H9 (cell line): ENCODE data around the gene JSRP1. TPM values are rescaled to one million over a fixed set of nuclear protein-coding genes. Genes with fewer than 3 reads are reported as not detected.

Experiments used
- DNase-seq: peaks from one replicate; pipeline ENCODE4 v3.0.0-alpha.2; 2017
- H2AFZ ChIP-seq: one replicate; pipeline ENCODE4 v1.6.1; 2013; ENCODE audit warnings: mild to moderate bottlenecking, low read length, control low read depth, moderate library complexity
- H2AK5ac ChIP-seq: 2 replicates; pipeline ENCODE4 v1.6.1; 2013; ENCODE audit warnings: low read length, control low read depth, mixed read lengths; ENCODE audit not compliant: insufficient read length
- H2BK120ac ChIP-seq: one replicate; pipeline ENCODE4 v1.6.1; 2013; ENCODE audit warnings: low read depth, mild to moderate bottlenecking, low read length, control low read depth, inconsistent platforms; ENCODE audit not compliant: poor library complexity, severe bottlenecking
- H2BK12ac ChIP-seq: 2 replicates; pipeline ENCODE4 v1.6.1; 2013; ENCODE audit warnings: low read length, control low read depth, mixed read lengths, low read depth; ENCODE audit not compliant: insufficient read length
- H2BK15ac ChIP-seq: 2 replicates; pipeline ENCODE4 v1.6.1; 2013; ENCODE audit warnings: low read depth, low read length, control low read depth
- H2BK20ac ChIP-seq: one replicate; pipeline ENCODE4 v1.6.1; 2013; ENCODE audit warnings: low read depth, mild to moderate bottlenecking, low read length, control low read depth, inconsistent platforms; ENCODE audit not compliant: poor library complexity, severe bottlenecking
- H2BK5ac ChIP-seq: 2 replicates; pipeline ENCODE4 v1.6.1; 2013; ENCODE audit warnings: low read length, control low read depth, mixed read lengths; ENCODE audit not compliant: insufficient read length
- H3K14ac ChIP-seq: 2 replicates; pipeline ENCODE4 v1.6.1; 2013; ENCODE audit warnings: low read length, control low read depth; ENCODE audit not compliant: insufficient read depth
- H3K18ac ChIP-seq: 2 replicates; pipeline ENCODE4 v1.6.1; 2013; ENCODE audit warnings: low read depth, mild to moderate bottlenecking, mixed read lengths, low read length, control low read depth; ENCODE audit not compliant: insufficient read length
- H3K23ac ChIP-seq: 2 replicates; pipeline ENCODE4 v1.6.1; 2013; ENCODE audit warnings: low read length, control low read depth, mixed read lengths, low read depth; ENCODE audit not compliant: insufficient read length
- H3K23me2 ChIP-seq: 2 replicates; pipeline ENCODE4 v1.6.1; 2013; ENCODE audit warnings: low read depth, mild to moderate bottlenecking, mixed read lengths, low read length, control low read depth; ENCODE audit not compliant: insufficient read length, poor library complexity, severe bottlenecking
- H3K27ac ChIP-seq: 2 replicates; pipeline ENCODE4 v1.5.1; 2013; ENCODE audit warnings: low read length, control low read depth, mixed read lengths, low read depth; ENCODE audit not compliant: insufficient read length
- H3K27me3 ChIP-seq: 2 replicates; pipeline ENCODE4 v1.6.1; 2013; ENCODE audit warnings: low read length, control low read depth, inconsistent platforms; ENCODE audit not compliant: insufficient read depth
- H3K4ac ChIP-seq: 2 replicates; pipeline ENCODE4 v1.6.1; 2013; ENCODE audit warnings: low read depth, mild to moderate bottlenecking, control low read depth, inconsistent platforms, low read length, moderate library complexity
- H3K4me1 ChIP-seq: 2 replicates; pipeline ENCODE4 v1.6.1; 2013; ENCODE audit warnings: low read length, control low read depth, inconsistent platforms; ENCODE audit not compliant: insufficient read depth
- H3K4me2 ChIP-seq: 2 replicates; pipeline ENCODE4 v1.6.1; 2013; ENCODE audit warnings: low read length, control low read depth, mixed read lengths; ENCODE audit not compliant: insufficient read length, insufficient read depth
- H3K56ac ChIP-seq: 2 replicates; pipeline ENCODE4 v1.6.1; 2013; ENCODE audit warnings: low read depth, mild to moderate bottlenecking, mixed read lengths, low read length, control low read depth; ENCODE audit not compliant: insufficient read length
- H3K79me1 ChIP-seq: 2 replicates; pipeline ENCODE4 v1.6.1; 2013; ENCODE audit warnings: low read depth, mild to moderate bottlenecking, moderate library complexity, low read length, control low read depth, inconsistent platforms; ENCODE audit not compliant: insufficient read depth, poor library complexity, severe bottlenecking
- H3K79me2 ChIP-seq: 2 replicates; pipeline ENCODE4 v1.6.1; 2013; ENCODE audit warnings: low read length, control low read depth, inconsistent platforms; ENCODE audit not compliant: insufficient read depth
- H3K9ac ChIP-seq: 2 replicates; pipeline ENCODE4 v1.6.1; 2013; ENCODE audit warnings: low read length, control low read depth, mixed read lengths; ENCODE audit not compliant: insufficient read length; ENCODE audit errors: extremely low read depth
- H3K9me3 ChIP-seq: one replicate; pipeline ENCODE4 v1.6.1; 2013; ENCODE audit warnings: low read depth, low read length, inconsistent platforms; ENCODE audit not compliant: control insufficient read depth
- H3T11ph ChIP-seq: one replicate; pipeline ENCODE4 v1.6.1; 2013; ENCODE audit warnings: mild to moderate bottlenecking, low read length, control low read depth, inconsistent platforms
- H4K20me1 ChIP-seq: one replicate; pipeline ENCODE4 v1.6.1; 2013; ENCODE audit not compliant: control insufficient read depth, insufficient read length, insufficient read depth
- H4K5ac ChIP-seq: 2 replicates; pipeline ENCODE4 v1.6.1; 2013; ENCODE audit warnings: low read depth, mild to moderate bottlenecking, mixed read lengths, low read length, control low read depth; ENCODE audit not compliant: insufficient read length
- H4K8ac ChIP-seq: replicated peaks from 2 replicates; pipeline ENCODE4 v1.6.1; 2013; ENCODE audit warnings: low read length, control low read depth, mixed read lengths, low read depth; ENCODE audit not compliant: insufficient read length
- H4K91ac ChIP-seq: 2 replicates; pipeline ENCODE4 v1.6.1; 2013; ENCODE audit warnings: low read depth, mild to moderate bottlenecking, moderate library complexity, mixed read lengths, low read length, control low read depth; ENCODE audit not compliant: insufficient read length
- H3K27ac Mint-ChIP-seq, 3 experiments: 2 replicates in 2 of 3; 3 replicates in 1 of 3; pipeline ENCODE4 v1.8.0; 2020 to 2021; ENCODE audit warnings: mixed read lengths in 3 of 3, mild to moderate bottlenecking in 1 of 3, moderate library complexity in 1 of 3
- H3K27me3 Mint-ChIP-seq: 2 replicates; pipeline ENCODE4 v1.8.0; 2021; ENCODE audit warnings: low read depth, mild to moderate bottlenecking, moderate library complexity, mixed read lengths
- H3K36me3 Mint-ChIP-seq, 3 experiments: 2 replicates in 2 of 3; 3 replicates in 1 of 3; pipeline ENCODE4 v1.8.0; 2020 to 2021; ENCODE audit warnings: low read depth in 3 of 3, mixed read lengths in 3 of 3; ENCODE audit not compliant: insufficient read depth in 1 of 3
- H3K4me1 Mint-ChIP-seq, 2 experiments: 2 replicates each; pipeline ENCODE4 v1.8.0; 2020; ENCODE audit warnings: mixed read lengths in 2 of 2
- H3K4me3 Mint-ChIP-seq, 2 experiments: 2 replicates in 1 of 2; 3 replicates in 1 of 2; pipeline ENCODE4 v1.8.0; 2020 to 2021; ENCODE audit warnings: mild to moderate bottlenecking in 2 of 2, mixed read lengths in 2 of 2, moderate library complexity in 1 of 2
- H3K9me3 Mint-ChIP-seq, 2 experiments: 2 replicates in 1 of 2; 3 replicates in 1 of 2; pipeline ENCODE4 v1.8.0; 2020; ENCODE audit warnings: mild to moderate bottlenecking in 2 of 2, mixed read lengths in 2 of 2, moderate library complexity in 1 of 2
- CTCF ChIP-seq: fragments of 200-600 bp; sonication (generic); conservative IDR thresholded peaks from 3 replicates; pipeline ENCODE4 v1.8.0; 2021; ENCODE audit warnings: antibody characterized with exemption, mild to moderate bottlenecking
- WGBS: extraction: QIAGEN DNeasy Blood & Tissue Kit; methylation state at CpG from one replicate; pipeline ENCODE4 v1.1.7; 2013; ENCODE audit warnings: missing lambda C conversion rate, low lambda C conversion rate, mixed read lengths; ENCODE audit not compliant: insufficient read length; ENCODE audit errors: extremely low coverage; 5-methylcytosine and 5-hydroxymethylcytosine counted together
- total RNA-seq: library from RNA; stranded (reverse); gene quantifications from 2 replicates; pipeline ENCODE4 v1.2.1, GENCODE V29; 2021

The JSRP1 gene
- total RNA-seq, 1 experiment from 2014 or later = 0.90 TPM

GRCh38 chr19:2268480-2268830 lies 12.2 kb upstream of the JSRP1 start:
- Mint-ChIP-seq H3K27me3 (peaks cover 8% of the 10 kb centered on the region), H3K36me3 (peaks cover 10 to 28% (median 17%) of the 10 kb centered on the region in 3 experiments; a peak in 6 of 7 replicates), H3K27ac (no peak overlapping the region; a peak in 1 of 7 replicates), H3K4me3 (peak overlapping the region; percentile 91 to 97), H3K4me1 (peaks cover 11 to 24% of the 10 kb centered on the region in 2 experiments), H3K9me3 (no peaks in the 10 kb centered on the region; a peak in 2 of 5 replicates)
- Histone ChIP-seq H3K79me2 (peaks cover 24% of the 10 kb centered on the region; the same call in 1 of the 2 replicates), H3K27ac (no peak overlapping the region), H2AK5ac (no peak overlapping the region), H3K18ac (no peak overlapping the region), H4K91ac (no peak overlapping the region), H3K4me2 (no peak overlapping the region), H3K9me3 (no peaks in the 10 kb centered on the region), H2BK20ac (no peak overlapping the region), H3T11ph (no peak overlapping the region), H2AFZ (no peak overlapping the region), H2BK12ac (no peak overlapping the region), H3K79me1 (no peaks in the 10 kb centered on the region), H3K4ac (no peak overlapping the region), H4K20me1 (peaks cover 2% of the 10 kb centered on the region), H4K5ac (no peak overlapping the region), H3K9ac (no peak overlapping the region), H3K4me1 (0 out of 2 replicates have a peak, but pooled peaks cover 2% of the 10 kb centered on the region), H2BK15ac (no peak overlapping the region), H3K23me2 (peaks cover 4% of the 10 kb centered on the region), H4K8ac (no peak overlapping the region), H3K23ac (no peak overlapping the region), H3K56ac (no peak overlapping the region), H2BK120ac (no peak overlapping the region), H2BK5ac (no peak overlapping the region), H3K14ac (no peak overlapping the region), H3K27me3 (no peaks in the 10 kb centered on the region)
- WGBS = no CpG with 5 or more reads among the region's 4 CpGs
- DNase-seq = no peak
- TF ChIP-seq CTCF = no peak
